ENCODE data around the gene CILP. TPM values are rescaled to one million over a fixed set of nuclear protein-coding genes. Genes with fewer than 3 reads are reported as not detected.

The CILP gene
- total and polyA plus RNA-seq, 2 of the 13 experiments (the other 11 are each of a cell fraction or from before 2014, with no cell fraction given), result 0.03 TPM; not detected in 1

DNA sequence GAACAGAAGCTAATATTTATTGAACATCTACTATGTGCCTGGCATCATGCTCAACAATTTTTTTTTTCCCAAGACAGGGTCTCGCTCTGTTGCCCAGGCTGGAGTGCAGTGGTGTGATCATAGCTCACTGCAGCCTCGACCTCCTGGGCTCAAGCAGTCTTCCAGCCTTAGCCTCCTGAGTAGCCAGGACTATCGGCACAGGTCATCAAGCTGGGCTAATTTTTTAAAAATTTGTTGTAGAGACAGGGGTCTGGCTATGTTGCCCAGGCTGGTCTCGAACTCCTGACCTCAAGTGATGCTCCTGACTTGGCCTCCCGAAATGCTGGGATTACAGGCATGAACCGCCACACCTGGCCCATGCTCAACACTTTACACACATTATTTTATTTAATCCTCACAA lies 35.7 kb upstream of the CILP start:
- H3K4me1 ChIP-seq (ENCODE audit: insufficient read depth, low read length), result peaks cover 51% of the 10 kb centered on the region
- no peak for ATAC-seq
- POLR2A ChIA-PET, result no interaction called here
- no peaks in the 10 kb centered on the region for H4K20me1 ChIP-seq (ENCODE audit: insufficient read depth, low read length)
- CTCF ChIA-PET (ENCODE audit: low intra/inter-chr PET ratio, low total read pairs), result no interaction called here
- intact Hi-C loops (cut with micrococcal nuclease; ENCODE audit: unreplicated experiment) (no loop called here), in situ Hi-C loops (cut with HindIII; ENCODE audit: extremely low pct_ligation_motif_present, low pct_unique_long_range_greater_than_20kb) (no loop called here)
- H3K4me2 ChIP-seq (ENCODE audit: low read depth, low read length), result no peak overlapping the region
- DNase-seq (ENCODE audit: low spot score), result no peak
- no peaks in the 10 kb centered on the region for H3K79me2 ChIP-seq (ENCODE audit: insufficient read depth, low read length)
- H3K4me3 ChIP-seq (replicated peaks in 1 of 3; ENCODE audit: insufficient read depth in 1 of 3, low read depth in 2 of 3, low read length in 3 of 3), result no peak overlapping the region
- H3K27ac ChIP-seq (ENCODE audit: extremely low read length, insufficient read depth, low read length), result no peak overlapping the region
- no TSS peak for BruUV-seq (replicated peaks)
- H3K9me3 ChIP-seq (ENCODE audit: low read length), result no peaks in the 10 kb centered on the region
- no peak overlapping the region for H2AFZ ChIP-seq (ENCODE audit: low read length)
- no peaks in the 10 kb centered on the region for H3K27me3 ChIP-seq (ENCODE audit: control insufficient read depth in 1 of 2, insufficient read depth in 2 of 2, low read length in 2 of 2)
- H3K9ac ChIP-seq (ENCODE audit: insufficient read depth, low read depth, low read length), result no peak overlapping the region
- WGBS (ENCODE audit: low lambda C conversion rate), result 92% methylated on average over 6 of the region's 6 CpGs
- FAIRE-seq, result no peak
- no peaks in the 10 kb centered on the region for H3K36me3 ChIP-seq (replicated peaks in 1 of 2; ENCODE audit: control insufficient read depth in 1 of 2, insufficient read depth in 2 of 2, low read length in 2 of 2)
- TF ChIP-seq RAD21 (CRISPR knock-in tag; IDR thresholded peaks at IDR 0.05) (no peak), BORCS8-MEF2B (CRISPR knock-in tag; IDR thresholded peaks at IDR 0.05) (no peak), ASH2L (IDR thresholded peaks at IDR 0.05; ENCODE audit: insufficient read length, low read depth, low read length) (no peak), SPEN (CRISPR knock-in tag; IDR thresholded peaks at IDR 0.05; ENCODE audit: low read depth) (no peak), ZNF232 (CRISPR knock-in tag; IDR thresholded peaks at IDR 0.05; ENCODE audit: borderline replicate concordance) (no peak), GATAD1 (CRISPR knock-in tag; IDR thresholded peaks at IDR 0.05) (no peak), TBX2 (CRISPR knock-in tag; IDR thresholded peaks at IDR 0.05; ENCODE audit: borderline replicate concordance) (no peak), U2AF2 (IDR thresholded peaks at IDR 0.05; ENCODE audit: low read depth, low read length) (no peak), SETDB1 (CRISPR knock-in tag; IDR thresholded peaks at IDR 0.05; ENCODE audit: borderline replicate concordance) (no peak), ZNF263 (CRISPR knock-in tag; IDR thresholded peaks at IDR 0.05) (no peak)
- TF ChIP-seq, protein P1, sequence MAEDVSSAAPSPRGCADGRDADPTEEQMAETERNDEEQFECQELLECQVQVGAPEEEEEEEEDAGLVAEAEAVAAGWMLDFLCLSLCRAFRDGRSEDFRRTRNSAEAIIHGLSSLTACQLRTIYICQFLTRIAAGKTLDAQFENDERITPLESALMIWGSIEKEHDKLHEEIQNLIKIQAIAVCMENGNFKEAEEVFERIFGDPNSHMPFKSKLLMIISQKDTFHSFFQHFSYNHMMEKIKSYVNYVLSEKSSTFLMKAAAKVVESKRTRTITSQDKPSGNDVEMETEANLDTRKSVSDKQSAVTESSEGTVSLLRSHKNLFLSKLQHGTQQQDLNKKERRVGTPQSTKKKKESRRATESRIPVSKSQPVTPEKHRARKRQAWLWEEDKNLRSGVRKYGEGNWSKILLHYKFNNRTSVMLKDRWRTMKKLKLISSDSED (CRISPR knock-in tag; IDR thresholded peaks at IDR 0.05), result no peak
